ENCODE measurements around the gene LRRC32. TPM values are rescaled to one million over a fixed set of nuclear protein-coding genes. Genes with fewer than 3 reads are reported as not detected.

LRRC32 gene
- total RNA-seq, 1 experiment from 2014 or later, result not detected

GRCh38 chr11:76671626-76672309 is 1.2 kb upstream of the LRRC32 start:
- no peak overlapping the region for H3K4me3 ChIP-seq
- DNase-seq, result no peak
- H3K27me3 ChIP-seq, result 0 out of 2 replicates have a peak, but pooled peaks cover 4% of the 10 kb centered on the region
- no peaks in the 10 kb centered on the region for H3K9me3 ChIP-seq
- no peaks in the 10 kb centered on the region for H3K36me3 ChIP-seq

DNA sequence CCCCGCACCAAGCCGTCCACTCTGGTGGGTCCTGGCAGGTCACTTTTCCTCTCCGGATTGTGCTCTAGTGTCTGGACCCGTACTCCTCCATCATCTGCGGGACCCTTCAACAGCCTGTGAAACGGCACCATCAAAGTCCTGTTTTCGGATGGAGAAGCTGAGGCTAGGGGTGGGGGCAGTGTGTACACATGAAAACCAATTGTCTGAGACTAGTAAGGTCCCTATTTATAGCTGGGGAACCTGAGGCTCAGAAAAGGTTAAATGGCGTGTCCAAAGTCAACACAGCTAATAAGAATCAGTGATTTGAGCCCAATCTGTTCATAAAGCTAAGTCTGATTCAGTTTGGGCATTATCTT is 668 bp upstream of the LRRC32 start:
- 0 out of 2 replicates have a peak, but pooled peaks cover 4% of the 10 kb centered on the region for H3K27me3 ChIP-seq
- H3K4me3 ChIP-seq, result no peak overlapping the region
- DNase-seq, result no peak
- no peaks in the 10 kb centered on the region for H3K9me3 ChIP-seq
- no peaks in the 10 kb centered on the region for H3K36me3 ChIP-seq

DNA sequence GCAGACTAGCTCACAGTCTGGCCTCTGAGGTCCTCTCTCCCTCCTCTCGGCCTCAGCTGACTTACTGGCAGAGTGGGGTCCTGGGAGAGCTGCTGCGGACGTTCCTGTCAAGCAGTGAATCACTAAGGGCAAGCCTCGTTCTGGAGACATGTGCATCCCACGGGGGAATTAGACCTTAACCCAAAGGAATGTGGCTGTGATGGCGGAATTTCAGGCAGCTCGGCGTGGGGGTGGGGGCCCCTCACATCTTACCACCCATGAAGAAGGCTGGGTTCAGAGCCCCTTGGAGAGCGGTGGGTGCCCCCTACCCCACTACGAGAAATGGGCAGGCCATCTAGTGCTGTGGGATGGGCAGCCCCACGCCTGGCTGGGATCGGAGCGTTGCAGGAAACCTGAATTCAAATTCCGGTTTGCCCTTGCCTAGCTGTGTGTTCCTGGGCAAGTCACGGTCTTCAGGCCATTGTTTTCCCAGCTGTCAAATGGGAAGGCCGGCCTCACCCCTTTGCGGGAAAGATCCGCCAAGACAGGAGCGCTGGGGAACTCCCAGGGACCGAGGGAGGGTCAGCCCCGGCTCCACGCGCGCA is 554 bp downstream of the LRRC32 start:
- H3K36me3 ChIP-seq, result no peaks in the 10 kb centered on the region
- peak overlapping the region; percentile 23; the same call in 1 of the 2 replicates for H3K4me3 ChIP-seq
- 0 out of 2 replicates have a peak, but pooled peaks cover 4% of the 10 kb centered on the region for H3K27me3 ChIP-seq
- no peaks in the 10 kb centered on the region for H3K9me3 ChIP-seq
- DNase-seq, result no peak

DNA sequence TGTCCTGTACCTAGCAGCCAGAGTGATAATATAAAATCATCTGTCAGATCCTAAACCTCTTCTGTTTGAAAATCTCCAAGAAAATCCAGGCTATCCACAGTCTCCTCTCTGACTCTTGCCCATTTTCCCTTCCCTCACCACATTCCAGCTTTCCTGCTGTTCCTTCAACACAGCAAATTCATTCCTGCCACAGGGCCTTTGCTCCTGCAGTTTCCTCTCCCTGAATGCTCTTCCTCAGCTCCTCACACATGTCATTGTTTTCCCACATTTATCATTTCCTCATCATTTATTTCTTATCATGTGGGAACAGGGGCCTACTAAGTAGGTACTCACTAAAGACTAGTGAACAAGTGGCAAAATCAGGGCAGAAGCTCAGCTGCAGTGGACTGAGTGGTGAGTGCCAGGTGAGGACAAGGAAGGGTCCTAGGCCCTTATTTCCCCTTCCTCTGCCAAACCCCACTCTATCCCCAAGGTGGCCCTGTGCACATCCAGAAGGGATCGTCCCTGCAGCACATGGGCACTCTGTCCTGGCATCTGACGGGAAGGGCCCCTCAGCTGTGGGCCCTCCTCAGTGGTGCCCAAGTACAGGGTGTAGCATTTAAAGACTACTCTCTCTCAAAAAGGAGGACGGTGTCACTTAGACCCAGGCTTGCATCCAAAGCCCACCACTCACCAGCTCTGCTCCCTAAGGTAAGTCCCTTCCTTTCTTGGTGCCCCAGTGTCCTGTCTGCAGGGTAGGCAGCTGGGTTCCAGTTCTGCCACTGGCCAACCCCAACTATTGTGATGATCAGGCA is 2.0 kb downstream of the LRRC32 start:
- DNase-seq, result no peak
- no peaks in the 10 kb centered on the region for H3K9me3 ChIP-seq
- no peaks in the 10 kb centered on the region for H3K36me3 ChIP-seq
- H3K4me3 ChIP-seq, result no peak overlapping the region
- 0 out of 2 replicates have a peak, but pooled peaks cover 4% of the 10 kb centered on the region for H3K27me3 ChIP-seq

DNA sequence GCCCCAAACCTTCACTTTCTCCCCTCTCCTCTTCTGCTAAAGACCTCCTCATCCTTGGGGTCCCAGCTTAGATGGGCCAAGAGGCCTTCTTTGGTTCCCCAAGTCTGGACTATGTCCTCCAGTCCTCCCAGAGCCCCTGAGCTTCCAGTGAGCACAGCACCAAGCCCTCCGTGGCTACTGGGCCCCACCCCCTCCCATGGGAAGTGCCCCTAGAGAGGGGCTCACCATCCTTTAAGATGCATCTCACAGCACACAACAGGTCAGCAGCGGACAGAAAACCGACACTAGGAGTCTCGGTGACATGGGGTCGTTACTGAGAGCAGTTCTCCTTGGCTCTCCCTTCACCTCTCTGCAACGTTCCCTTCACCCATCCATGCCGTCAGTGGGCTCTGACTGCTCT is 2.7 kb downstream of the LRRC32 start:
- 0 out of 2 replicates have a peak, but pooled peaks cover 4% of the 10 kb centered on the region for H3K27me3 ChIP-seq
- H3K9me3 ChIP-seq, result no peaks in the 10 kb centered on the region
- H3K4me3 ChIP-seq, result no peak overlapping the region
- H3K36me3 ChIP-seq, result no peaks in the 10 kb centered on the region
- DNase-seq, result no peak

DNA sequence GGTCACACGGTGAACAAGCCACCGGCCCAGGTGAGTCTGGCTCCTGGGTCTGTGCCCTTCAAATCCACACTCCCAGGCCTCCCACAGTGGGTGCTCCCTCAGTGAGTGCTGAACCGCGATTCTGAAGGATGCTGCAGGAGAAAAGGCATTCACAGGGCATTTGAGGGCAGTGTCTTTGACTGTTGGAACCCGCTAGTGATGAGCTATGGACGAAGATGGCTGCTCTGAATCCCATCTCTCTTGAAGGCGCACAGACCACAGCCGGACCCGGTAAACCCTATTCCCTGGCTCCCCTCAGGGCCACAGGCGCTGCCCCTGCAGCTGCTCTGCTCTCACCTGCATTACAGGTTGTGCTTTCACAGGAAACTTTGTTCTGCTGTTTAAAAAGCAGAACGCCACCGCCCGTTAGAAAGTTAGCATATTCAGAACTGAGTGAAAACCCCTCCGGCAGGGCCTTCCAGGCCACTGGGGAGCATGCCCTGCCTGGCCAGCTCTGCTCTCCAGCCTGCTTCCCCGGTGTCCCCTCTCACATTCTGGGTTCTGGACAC is 3.2 kb downstream of the LRRC32 start:
- Histone ChIP-seq H3K27me3 (0 out of 2 replicates have a peak, but pooled peaks cover 4% of the 10 kb centered on the region), H3K36me3 (no peaks in the 10 kb centered on the region), H3K4me3 (no peak overlapping the region), H3K9me3 (no peaks in the 10 kb centered on the region)
- no peak for DNase-seq

- no peaks in the 10 kb centered on the region for H3K36me3 ChIP-seq
- 0 out of 2 replicates have a peak, but pooled peaks cover 4% of the 10 kb centered on the region for H3K27me3 ChIP-seq
- DNase-seq, result no peak
- no peak overlapping the region for H3K4me3 ChIP-seq
- no peaks in the 10 kb centered on the region for H3K9me3 ChIP-seq
Measured at GRCh38 chr11:76666830-76667229, 3.7 kb downstream of the LRRC32 start.

- DNase-seq, result no peak
- H3K9me3 ChIP-seq, result no peaks in the 10 kb centered on the region
- no peak overlapping the region for H3K4me3 ChIP-seq
- 0 out of 2 replicates have a peak, but pooled peaks cover 4% of the 10 kb centered on the region for H3K27me3 ChIP-seq
- H3K36me3 ChIP-seq, result no peaks in the 10 kb centered on the region
Measured at GRCh38 chr11:76666408-76666807, 4.1 kb downstream of the LRRC32 start.

GRCh38 chr11:76665921-76666351 is 4.6 kb downstream of the LRRC32 start:
- no peak for DNase-seq
- H3K9me3 ChIP-seq, result no peaks in the 10 kb centered on the region
- 0 out of 2 replicates have a peak, but pooled peaks cover 4% of the 10 kb centered on the region for H3K27me3 ChIP-seq
- no peaks in the 10 kb centered on the region for H3K36me3 ChIP-seq
- no peak overlapping the region for H3K4me3 ChIP-seq

- H3K27me3 ChIP-seq, result 0 out of 2 replicates have a peak, but pooled peaks cover 2% of the 10 kb centered on the region
- H3K4me3 ChIP-seq, result no peak overlapping the region
- no peaks in the 10 kb centered on the region for H3K9me3 ChIP-seq
- no peak for DNase-seq
- H3K36me3 ChIP-seq, result no peaks in the 10 kb centered on the region
Measured at GRCh38 chr11:76665172-76665571, 5.4 kb downstream of the LRRC32 start.

GRCh38 chr11:76664578-76665061 is 5.9 kb downstream of the LRRC32 start:
- Histone ChIP-seq H3K9me3 (no peaks in the 10 kb centered on the region), H3K27me3 (no peaks in the 10 kb centered on the region), H3K36me3 (no peaks in the 10 kb centered on the region), H3K4me3 (no peak overlapping the region)
- DNase-seq, result no peak

GRCh38 chr11:76663912-76664440 is 6.6 kb downstream of the LRRC32 start:
- no peaks in the 10 kb centered on the region for H3K9me3 ChIP-seq
- no peaks in the 10 kb centered on the region for H3K27me3 ChIP-seq
- no peaks in the 10 kb centered on the region for H3K36me3 ChIP-seq
- DNase-seq, result no peak
- no peak overlapping the region for H3K4me3 ChIP-seq

DNA sequence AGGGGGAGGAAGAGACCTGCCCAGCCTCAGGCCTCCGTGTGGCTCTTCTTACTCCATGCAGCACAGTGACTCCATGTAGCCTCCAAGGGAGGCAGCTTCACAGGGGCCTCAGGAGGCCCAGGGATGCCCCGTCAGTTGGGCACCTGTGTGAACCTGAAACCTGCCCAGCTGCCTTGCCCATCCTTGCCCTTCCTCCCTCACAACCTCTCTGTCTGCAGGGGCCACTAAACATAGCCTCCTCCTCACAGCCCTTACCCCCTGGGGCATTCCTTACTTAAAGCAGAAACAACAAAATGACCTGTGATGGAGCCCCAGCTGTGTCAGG is 7.1 kb downstream of the LRRC32 start:
- no peak overlapping the region for H3K4me3 ChIP-seq
- no peaks in the 10 kb centered on the region for H3K36me3 ChIP-seq
- H3K27me3 ChIP-seq, result no peaks in the 10 kb centered on the region
- DNase-seq, result no peak
- no peaks in the 10 kb centered on the region for H3K9me3 ChIP-seq

DNA sequence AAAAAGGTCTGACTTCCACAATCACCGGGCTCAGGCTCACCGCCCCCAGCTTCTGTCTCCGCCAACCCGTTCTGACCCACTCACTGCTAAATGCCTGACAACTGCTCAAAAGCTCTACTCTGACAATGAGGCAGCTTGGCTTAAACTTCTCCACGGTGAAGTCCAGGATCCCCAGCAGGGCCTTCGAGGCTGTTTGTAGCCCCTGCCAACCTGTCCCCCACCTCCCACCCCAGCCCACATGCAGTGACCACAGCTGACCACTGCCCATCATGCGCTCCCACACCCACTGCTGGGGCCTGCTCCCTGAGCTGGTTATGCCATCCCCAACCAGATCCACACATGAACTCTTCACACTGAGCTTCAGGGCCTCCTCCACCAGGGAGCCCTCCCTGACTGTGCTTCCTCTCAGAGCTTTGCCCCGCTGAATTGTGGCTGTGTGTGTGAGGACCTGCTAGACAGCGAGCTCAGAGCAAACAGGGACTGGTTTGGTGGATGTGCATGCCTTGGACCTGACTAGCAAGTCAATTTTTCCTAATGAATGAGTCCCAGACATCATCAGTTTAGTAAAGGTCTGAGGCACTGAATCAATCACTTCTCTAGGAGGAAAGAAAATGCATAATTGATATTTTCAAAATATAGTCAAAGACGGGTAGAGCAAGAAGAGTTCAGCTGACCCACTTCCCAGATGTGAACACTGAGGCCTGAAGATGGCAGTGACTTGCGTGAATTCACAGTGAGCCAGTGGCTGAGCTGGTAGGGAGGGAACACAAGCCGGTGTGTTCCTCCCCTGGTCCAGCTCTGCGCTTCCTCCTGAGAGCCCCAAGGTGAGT is 7.7 kb downstream of the LRRC32 start:
- no peak for DNase-seq
- H3K36me3 ChIP-seq, result no peaks in the 10 kb centered on the region
- no peaks in the 10 kb centered on the region for H3K27me3 ChIP-seq
- H3K4me3 ChIP-seq, result no peak overlapping the region
- no peaks in the 10 kb centered on the region for H3K9me3 ChIP-seq

DNA sequence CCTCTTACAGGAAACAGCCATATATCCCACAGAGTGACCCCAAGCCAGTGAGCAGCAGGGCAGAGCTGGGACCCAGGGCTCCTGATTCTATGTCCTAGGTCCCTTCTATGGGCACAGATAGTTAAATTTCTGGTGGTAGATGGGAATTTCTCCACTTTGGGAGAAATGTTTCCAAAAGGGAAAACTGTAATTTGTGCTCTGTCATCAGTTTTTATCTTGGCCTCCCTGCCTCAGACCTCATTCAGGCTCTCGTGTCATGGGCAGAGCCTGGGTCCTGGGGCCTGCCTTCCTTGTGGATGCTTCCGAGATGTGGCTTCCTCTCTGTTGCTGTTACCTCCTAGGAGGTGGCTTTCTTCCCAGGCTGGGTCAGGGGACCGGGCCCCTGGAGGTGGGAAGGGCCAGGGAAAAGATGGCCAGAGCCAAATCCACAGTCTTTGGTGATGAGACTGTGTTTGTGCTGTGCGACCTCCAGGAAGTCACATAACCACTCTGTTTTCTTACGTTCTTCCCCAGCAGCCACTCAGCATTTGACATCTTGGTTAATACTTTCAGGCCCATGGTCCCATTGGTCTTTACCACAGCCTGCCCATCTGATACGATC is 8.6 kb downstream of the LRRC32 start:
- no peak for DNase-seq
- no peaks in the 10 kb centered on the region for H3K27me3 ChIP-seq
- H3K36me3 ChIP-seq, result no peaks in the 10 kb centered on the region
- no peak overlapping the region for H3K4me3 ChIP-seq
- H3K9me3 ChIP-seq, result no peaks in the 10 kb centered on the region

DNA sequence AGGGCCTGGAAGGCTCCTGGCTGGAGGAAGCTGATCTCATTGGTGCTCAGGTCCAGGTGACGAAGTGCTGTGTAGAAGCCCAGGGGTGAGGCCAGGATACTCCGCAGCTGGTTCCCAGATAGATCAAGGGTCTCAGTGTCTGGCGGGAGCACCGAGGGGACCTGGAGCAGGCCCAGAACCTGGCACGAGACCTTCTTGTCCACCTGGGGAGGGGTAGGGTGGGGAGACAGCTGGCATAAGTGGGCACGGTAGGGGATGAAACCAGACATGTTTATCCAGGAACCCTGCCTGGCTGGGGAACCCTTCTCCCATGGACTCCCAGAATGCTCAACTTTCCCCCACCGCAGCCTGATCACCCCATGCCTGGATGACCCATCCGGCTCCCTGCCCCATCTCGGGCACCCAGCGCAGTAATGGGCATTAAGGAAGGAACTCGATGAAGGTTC is 9.2 kb downstream of the LRRC32 start:
- DNase-seq, result no peak
- no peaks in the 10 kb centered on the region for H3K27me3 ChIP-seq
- H3K36me3 ChIP-seq, result no peaks in the 10 kb centered on the region
- H3K9me3 ChIP-seq, result no peaks in the 10 kb centered on the region
- no peak overlapping the region for H3K4me3 ChIP-seq

Measured in MG63 (cell line).